DND-41 (cell line): ENCODE measurements around the gene INAFM2.

Experiments used
- CTCF ChIP-seq: IDR thresholded peaks from 2 replicates; pipeline ENCODE4 v1.5.1; 2012; ENCODE audit warnings: borderline replicate concordance, low read length, moderate library complexity, mild to moderate bottlenecking; ENCODE audit not compliant: poor library complexity, severe bottlenecking; ENCODE audit errors: extremely low read depth
- EZH2 ChIP-seq: IDR thresholded peaks from 3 replicates; pipeline ENCODE4 v1.6.1; 2012; ENCODE audit warnings: borderline replicate concordance, low read depth, mild to moderate bottlenecking, moderate library complexity, low read length, inconsistent platforms; ENCODE audit not compliant: severe bottlenecking

- TF ChIP-seq CTCF (no peak), EZH2 (no peak)
Observed at GRCh38 chr15:40328751-40329150, 5.3 kb downstream of the INAFM2 start.
